Measurements from ENCODE around the gene PGLYRP1. TPM values are rescaled to one million over a fixed set of nuclear protein-coding genes. Genes with fewer than 3 reads are reported as not detected.

PGLYRP1 gene
- total RNA-seq, 1 experiment from 2014 or later, result not detected

- TF ChIP-seq POLR2AphosphoS5 (IDR thresholded peaks at IDR 0.05; ENCODE audit: low read depth, low read length) (0 out of 2 replicates have a peak, but pooled peaks have one; percentile 27), SRF (IDR thresholded peaks at IDR 0.05; ENCODE audit: low read depth) (no peak), POLR2A (IDR thresholded peaks at IDR 0.05; ENCODE audit: borderline replicate concordance, extremely low read depth, insufficient read depth, insufficient read length) (no peak)
- Histone ChIP-seq H4K20me1 (ENCODE audit: insufficient read depth) (no peaks in the 10 kb centered on the region), H3K36me3 (ENCODE audit: control insufficient read depth in 1 of 2, insufficient read depth in 2 of 2, low read length in 2 of 2) (no peaks in the 10 kb centered on the region), H3K9me3 (ENCODE audit: control insufficient read depth in 1 of 2, insufficient read depth in 1 of 2, low read depth in 1 of 2, low read length in 2 of 2) (no peaks in the 10 kb centered on the region), H3K4me1 (ENCODE audit: control insufficient read depth in 1 of 2, insufficient read depth in 2 of 2, low read length in 2 of 2) (peaks cover 0 to 18% of the 10 kb centered on the region in 2 experiments; a peak in 3 of 4 replicates), H2AFZ (ENCODE audit: low read depth, low read length, poor library complexity, severe bottlenecking) (peak within 1 kb of the TSS; percentile 75), H3K4me2 (ENCODE audit: low read length) (peak within 1 kb of the TSS; percentile 72), H3K27ac (ENCODE audit: low read depth, low read length) (no peak within 1 kb of the TSS), H3K4me3 (replicated peaks in 1 of 2; ENCODE audit: low read depth in 1 of 2, low read length in 2 of 2) (peak within 1 kb of the TSS; percentile 43 to 50), H3K9ac (ENCODE audit: low read length) (no peak within 1 kb of the TSS), H3K9me2 (ENCODE audit: insufficient read depth) (no peaks in the 10 kb centered on the region), H3K79me2 (ENCODE audit: insufficient read depth, low read length) (no peaks in the 10 kb centered on the region), H3K27me3 (ENCODE audit: insufficient read depth, low read length) (no peaks in the 10 kb centered on the region; the same call in 1 of the 2 replicates)
- peak; percentile 69 for DNase-seq (ENCODE audit: low read depth, low spot score)
- no TSS peak for BruUV-seq (replicated peaks)
- intact Hi-C loops (cut with micrococcal nuclease), result no loop called here
- peak; percentile 99 for ATAC-seq
- POLR2A ChIA-PET, result no interaction called here
- CTCF ChIA-PET, result interaction anchor here (0.8 kb wide), 1 partner anchor 55 kb away, joined by 3 read pairs; no protein-coding TSS in a partner anchor
- RAD21 ChIA-PET (ENCODE audit: low non-redundant PET in 1 of 2, low total read pairs in 2 of 2, uncharacterized antibody in 2 of 2, unreplicated experiment in 2 of 2), result no interaction called here
Measured at GRCh38 chr19:45973553-45974338, 49.1 kb downstream of the PGLYRP1 start, which contains the start of gene NOVA2. Gene NOVA2 (minus strand): TSS chr19:45973865. CDS start chr19:45973351, 514 bp downstream.

- H3K4me2 ChIP-seq (ENCODE audit: low read length), result peak overlapping the region; percentile 50
- no peak for TF ChIP-seq ELF1 (IDR thresholded peaks at IDR 0.05; ENCODE audit: borderline replicate concordance, low read depth)
- no peak for TF ChIP-seq FOSL1 (IDR thresholded peaks at IDR 0.05; ENCODE audit: low read depth)
- no peak for TF ChIP-seq EZH2phosphoT487 (IDR thresholded peaks at IDR 0.05; ENCODE audit: borderline replicate concordance)
- TF ChIP-seq ZBTB33 (IDR thresholded peaks at IDR 0.05; ENCODE audit: extremely low read depth, insufficient replicate concordance, low read length), result no peak
- TF ChIP-seq EGR1 (IDR thresholded peaks at IDR 0.05; ENCODE audit: low read depth), result no peak
- no peak for TF ChIP-seq ATF3 (IDR thresholded peaks at IDR 0.05)
- TF ChIP-seq TCF7L2 (IDR thresholded peaks at IDR 0.05; ENCODE audit: borderline replicate concordance, extremely low read depth, insufficient read depth, insufficient read length), result no peak
- TF ChIP-seq ZFX (IDR thresholded peaks at IDR 0.05), result no peak
- no peak for TF ChIP-seq YY1 (IDR thresholded peaks at IDR 0.05; ENCODE audit: extremely low read depth, insufficient replicate concordance, low read depth, low read length)
Measured at GRCh38 chr19:45972947-45973540, 49.8 kb downstream of the PGLYRP1 start.

More at GRCh38 chr19:45972947-45973540, 49.8 kb downstream of the PGLYRP1 start:
- no peaks in the 10 kb centered on the region for H3K79me2 ChIP-seq (ENCODE audit: insufficient read depth, low read length)
- no peaks in the 10 kb centered on the region for H3K9me2 ChIP-seq (ENCODE audit: insufficient read depth)
- ATAC-seq (no peak), DNase-seq (ENCODE audit: low read depth, low spot score) (no peak)
- H3K27ac ChIP-seq (ENCODE audit: low read depth, low read length), result no peak overlapping the region
- H4K20me1 ChIP-seq (ENCODE audit: insufficient read depth), result no peaks in the 10 kb centered on the region
- no TSS peak for BruUV-seq (replicated peaks)
- peak overlapping the region in 1 of 2 experiments; percentile 22; a peak in 2 of 4 replicates for H3K4me3 ChIP-seq (replicated peaks in 1 of 2; ENCODE audit: low read depth in 1 of 2, low read length in 2 of 2)
- H3K9me3 ChIP-seq (ENCODE audit: control insufficient read depth in 1 of 2, insufficient read depth in 1 of 2, low read depth in 1 of 2, low read length in 2 of 2), result no peaks in the 10 kb centered on the region
- intact Hi-C loops (cut with micrococcal nuclease), result no loop called here
- H3K4me1 ChIP-seq (ENCODE audit: control insufficient read depth in 1 of 2, insufficient read depth in 2 of 2, low read length in 2 of 2), result peaks cover 0 to 18% of the 10 kb centered on the region in 2 experiments; a peak in 3 of 4 replicates
- POLR2A ChIA-PET, result no interaction called here
- H3K9ac ChIP-seq (ENCODE audit: low read length), result no peak overlapping the region
- CTCF ChIA-PET, result no interaction called here
- no peaks in the 10 kb centered on the region for H3K36me3 ChIP-seq (ENCODE audit: control insufficient read depth in 1 of 2, insufficient read depth in 2 of 2, low read length in 2 of 2)
- H3K27me3 ChIP-seq (ENCODE audit: insufficient read depth, low read length), result no peaks in the 10 kb centered on the region; the same call in 1 of the 2 replicates
- no peak overlapping the region for H2AFZ ChIP-seq (ENCODE audit: low read depth, low read length, poor library complexity, severe bottlenecking)
- RAD21 ChIA-PET (ENCODE audit: low non-redundant PET in 1 of 2, low total read pairs in 2 of 2, uncharacterized antibody in 2 of 2, unreplicated experiment in 2 of 2), result no interaction called here

Data from HCT116 (cell line).